ENCODE data around the gene DDRGK1. TPM values are rescaled to one million over a fixed set of nuclear protein-coding genes. Genes with fewer than 3 reads are reported as not detected.

DDRGK1 gene
- 25.9 and 40.1 TPM in 2 replicates for total RNA-seq

DNA sequence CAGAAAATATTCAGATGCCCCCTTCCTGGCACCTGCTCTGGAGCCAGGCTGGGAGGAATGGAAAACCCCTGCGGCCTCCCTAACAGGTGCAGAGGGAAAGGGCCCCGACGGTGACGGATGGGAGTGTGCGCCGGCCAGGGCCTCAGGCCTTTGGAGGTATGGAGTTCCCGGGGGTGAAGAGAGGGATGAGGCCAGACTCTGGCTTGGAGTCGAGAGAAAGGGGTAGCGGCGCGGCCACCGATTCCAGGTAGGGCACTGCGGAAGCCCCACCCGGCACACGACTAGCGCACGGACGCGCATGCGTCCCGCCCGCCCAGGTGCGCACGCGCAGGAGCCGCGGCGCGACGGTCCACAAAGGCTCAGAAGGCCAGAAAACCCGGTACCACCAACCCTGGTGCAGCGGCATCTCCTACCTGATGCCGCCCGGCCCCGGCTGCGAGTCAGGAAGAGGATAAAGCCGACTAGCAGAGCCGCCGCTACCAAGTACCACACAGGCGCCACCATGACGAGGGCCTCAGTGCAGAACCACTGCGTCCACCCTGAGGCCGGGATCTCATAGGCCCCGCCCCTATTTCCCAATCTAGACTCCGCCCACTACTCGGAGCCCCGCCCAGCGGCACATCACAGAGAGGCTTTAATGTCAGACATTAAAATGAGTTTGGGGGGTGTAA lies at the start of gene DDRGK1:
TSS of gene DDRGK1 (minus strand) at position 559 of the 671 bp plus-strand sequence. CDS start at position 504, 55 bp downstream.
- DNase-seq (ENCODE audit: low read depth, low spot score): no peak

DNA sequence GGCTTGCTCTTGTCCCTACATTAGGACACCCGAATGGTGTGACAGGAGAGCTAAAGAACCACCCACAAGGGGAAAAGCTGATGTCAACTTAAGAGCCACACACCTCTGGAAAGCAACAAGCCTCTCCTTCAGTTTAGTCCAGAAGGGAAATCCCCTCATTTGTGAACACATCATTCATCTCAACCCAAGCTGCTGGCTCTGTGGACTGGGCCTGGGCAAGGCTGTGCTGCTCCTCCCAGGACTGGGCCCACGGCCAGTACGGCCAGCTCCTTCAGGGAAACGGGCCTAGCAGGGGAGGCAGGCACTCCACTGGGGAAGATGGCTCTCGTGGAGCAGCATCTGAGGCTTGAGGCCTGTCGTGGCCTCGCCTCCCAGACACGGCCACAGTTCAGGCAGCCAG lies 47.3 kb upstream of the DDRGK1 start:
- no peak for DNase-seq (ENCODE audit: low read depth, low spot score)

DNA sequence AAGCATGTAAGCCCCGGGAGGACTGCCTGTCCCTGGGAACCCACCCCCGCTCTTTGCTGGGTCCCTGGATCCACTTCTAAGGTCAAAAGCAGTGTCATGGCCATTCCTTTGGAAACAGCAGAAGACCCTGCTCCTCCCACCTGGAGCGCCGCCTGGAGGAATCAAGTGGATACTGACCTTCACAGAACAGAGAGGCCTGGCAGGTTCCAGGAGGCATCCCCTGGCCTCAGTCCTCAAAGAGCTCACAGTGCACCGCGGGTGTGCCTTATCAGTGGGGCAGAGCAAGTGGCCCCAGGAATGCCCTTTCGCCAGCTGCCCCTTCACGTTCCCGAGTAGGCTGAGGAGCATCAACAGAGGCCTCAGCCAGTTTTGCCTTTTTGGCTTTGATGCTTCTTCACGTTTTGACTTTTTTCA lies 45.6 kb upstream of the DDRGK1 start:
- DNase-seq (ENCODE audit: low read depth, low spot score): no peak

DNA sequence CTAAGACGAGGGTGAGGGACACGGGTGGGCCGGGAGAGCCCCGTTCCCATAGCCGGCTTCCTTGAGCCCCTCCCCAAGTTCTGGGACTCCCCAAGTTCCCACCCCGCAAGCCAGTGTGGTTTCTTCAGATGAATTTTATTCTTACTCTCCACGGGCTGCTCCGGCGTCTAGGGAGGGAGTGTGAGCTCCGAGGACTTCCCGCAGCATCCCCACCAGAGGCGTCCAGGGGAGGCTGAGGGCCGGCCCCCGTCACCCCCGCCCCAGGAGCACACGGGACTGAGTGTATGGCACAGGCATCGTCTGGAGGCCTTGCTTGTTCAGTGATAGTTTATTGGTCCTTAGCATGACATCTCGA lies 44.5 kb upstream of the DDRGK1 start:
- DNase-seq (ENCODE audit: low read depth, low spot score): no peak

DNA sequence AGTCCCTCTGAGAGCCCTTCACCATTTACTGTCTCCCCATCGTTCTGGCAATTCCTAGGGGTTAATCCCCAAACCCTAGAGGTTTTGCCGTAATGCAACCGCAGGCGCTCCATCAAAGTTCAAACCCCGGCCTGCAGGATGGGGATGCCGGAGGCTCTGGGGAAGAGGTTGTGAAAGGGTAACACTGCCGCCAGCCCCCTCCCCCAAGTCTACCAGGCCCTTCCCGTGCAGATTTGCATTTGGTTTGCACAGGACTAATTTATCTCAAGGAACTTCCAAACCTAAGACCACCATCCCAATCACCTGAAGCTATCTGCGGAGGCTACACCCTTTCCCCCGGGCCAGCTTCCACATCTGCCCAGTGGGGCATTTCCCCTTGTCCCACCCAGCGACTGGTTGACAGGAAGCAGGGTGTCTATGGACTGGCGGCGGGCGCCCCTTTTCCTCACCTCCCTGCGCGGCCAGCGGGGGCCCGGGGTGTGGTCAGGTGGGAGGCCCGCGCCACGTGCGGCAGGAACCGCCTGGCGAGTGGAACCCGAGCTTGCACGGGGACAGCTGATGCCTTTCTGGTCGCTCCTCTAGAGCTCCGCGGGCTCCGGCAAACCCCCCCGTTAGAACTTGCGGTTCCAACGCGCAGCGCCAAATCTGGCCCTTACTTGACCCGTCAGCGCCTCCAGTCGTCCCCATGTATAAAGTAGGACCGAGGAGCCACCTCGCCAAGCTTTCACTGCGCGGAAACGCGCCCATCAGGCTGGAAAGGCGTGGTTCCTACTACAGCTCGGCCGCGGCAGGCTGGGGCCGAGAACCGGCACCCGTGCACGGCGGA lies 43.9 kb upstream of the DDRGK1 start:
- no peak for DNase-seq (ENCODE audit: low read depth, low spot score)

DNA sequence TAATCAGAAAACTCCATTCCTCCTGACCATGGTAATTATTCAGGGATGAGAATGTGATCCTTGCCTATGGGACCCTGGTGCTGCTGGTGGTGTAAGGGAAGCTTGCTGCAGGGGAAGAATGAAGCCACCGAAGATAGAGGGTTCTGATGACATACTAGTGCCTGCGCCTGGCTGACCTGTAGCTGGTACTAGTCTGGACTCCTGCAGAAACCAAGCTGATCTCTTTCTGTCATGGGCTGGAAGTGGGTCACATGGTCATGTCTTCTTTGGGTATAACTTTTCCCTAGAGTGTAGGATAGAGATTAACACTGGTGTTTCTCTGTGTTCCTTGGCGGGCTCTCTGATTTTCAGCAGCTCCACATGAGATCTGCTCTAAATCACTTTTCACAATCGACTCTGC lies 43.2 kb upstream of the DDRGK1 start:
- DNase-seq (ENCODE audit: low read depth, low spot score): no peak

DNA sequence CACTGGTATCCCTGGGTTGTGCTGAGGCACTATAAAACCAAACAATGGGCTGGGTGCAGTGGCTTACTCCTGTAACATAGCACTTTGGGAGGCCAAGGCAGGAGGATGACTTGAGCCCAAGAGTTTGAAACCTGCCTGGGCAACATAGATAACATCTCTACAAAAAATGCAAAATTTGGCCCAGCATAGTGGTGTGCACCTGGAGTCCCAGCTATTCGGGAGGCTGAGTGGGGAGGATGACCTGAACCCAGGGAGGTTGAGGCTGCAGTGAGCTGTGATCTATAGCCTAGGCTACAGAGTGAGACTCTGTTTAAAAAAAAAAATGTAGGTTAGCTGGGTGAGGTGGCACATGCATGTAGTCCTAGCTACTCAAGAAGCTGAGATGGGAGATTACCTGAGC lies 42.2 kb upstream of the DDRGK1 start:
- no peak for DNase-seq (ENCODE audit: low read depth, low spot score)

DNA sequence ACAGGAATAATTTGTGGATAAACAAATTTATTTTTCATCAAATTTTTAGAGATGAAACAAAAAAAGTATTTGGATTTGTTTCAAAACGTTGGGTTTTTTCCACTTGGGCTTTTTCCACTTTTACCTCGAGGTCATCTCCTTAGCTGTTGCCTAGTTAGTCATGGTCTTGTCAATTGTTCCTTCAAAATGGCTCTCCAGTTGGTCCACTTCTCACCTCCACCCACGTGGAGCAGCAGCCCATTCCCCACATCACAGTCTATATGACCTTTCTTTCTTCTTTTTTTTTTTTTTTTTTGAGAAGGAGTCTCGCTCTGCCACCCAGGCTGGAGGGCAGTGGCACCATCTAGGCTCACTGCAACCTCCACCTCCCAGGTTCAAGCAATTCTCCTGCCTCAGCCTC lies 41.2 kb upstream of the DDRGK1 start:
- DNase-seq (ENCODE audit: low read depth, low spot score): no peak

DNA sequence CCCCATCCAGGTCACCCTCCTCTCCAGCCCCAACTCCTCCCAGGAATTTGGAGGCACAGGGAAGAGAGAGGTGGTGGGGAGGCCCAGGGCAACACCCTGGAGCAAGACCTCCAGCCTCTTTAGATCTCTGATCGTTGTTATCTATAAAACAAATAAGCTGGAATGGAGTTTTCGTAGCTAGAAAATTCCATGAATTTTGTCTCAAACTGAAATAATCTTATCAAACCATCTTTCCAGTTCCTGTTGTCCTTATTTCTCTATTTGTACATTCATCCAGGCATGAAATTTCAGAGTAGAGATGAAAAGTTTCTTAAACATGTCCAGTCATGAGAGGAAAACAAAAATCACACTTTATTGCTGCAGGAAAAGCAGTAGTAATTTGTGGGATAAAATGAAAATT lies 40.7 kb upstream of the DDRGK1 start:
- no peak for DNase-seq (ENCODE audit: low read depth, low spot score)

DNA sequence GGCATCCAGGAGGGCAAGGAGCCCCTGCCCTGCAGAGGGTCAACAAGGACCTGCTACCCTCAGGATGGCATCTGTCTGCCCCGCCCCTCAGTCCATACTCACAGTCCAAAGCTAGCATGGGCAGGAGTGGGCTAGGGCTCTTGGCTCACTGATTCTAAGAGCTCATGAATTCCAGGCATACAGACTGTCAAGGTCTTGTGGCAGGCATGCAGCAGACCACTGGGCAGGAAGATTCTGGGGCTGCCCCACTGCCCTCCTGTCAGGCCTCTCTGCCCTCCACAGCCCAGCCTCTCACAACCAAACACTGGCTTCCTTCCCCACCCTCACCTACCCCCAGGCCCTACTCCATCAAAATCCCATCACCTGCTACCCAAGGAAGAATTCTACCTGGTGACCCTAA lies 40.1 kb upstream of the DDRGK1 start:
- DNase-seq (ENCODE audit: low read depth, low spot score): no peak

DNA sequence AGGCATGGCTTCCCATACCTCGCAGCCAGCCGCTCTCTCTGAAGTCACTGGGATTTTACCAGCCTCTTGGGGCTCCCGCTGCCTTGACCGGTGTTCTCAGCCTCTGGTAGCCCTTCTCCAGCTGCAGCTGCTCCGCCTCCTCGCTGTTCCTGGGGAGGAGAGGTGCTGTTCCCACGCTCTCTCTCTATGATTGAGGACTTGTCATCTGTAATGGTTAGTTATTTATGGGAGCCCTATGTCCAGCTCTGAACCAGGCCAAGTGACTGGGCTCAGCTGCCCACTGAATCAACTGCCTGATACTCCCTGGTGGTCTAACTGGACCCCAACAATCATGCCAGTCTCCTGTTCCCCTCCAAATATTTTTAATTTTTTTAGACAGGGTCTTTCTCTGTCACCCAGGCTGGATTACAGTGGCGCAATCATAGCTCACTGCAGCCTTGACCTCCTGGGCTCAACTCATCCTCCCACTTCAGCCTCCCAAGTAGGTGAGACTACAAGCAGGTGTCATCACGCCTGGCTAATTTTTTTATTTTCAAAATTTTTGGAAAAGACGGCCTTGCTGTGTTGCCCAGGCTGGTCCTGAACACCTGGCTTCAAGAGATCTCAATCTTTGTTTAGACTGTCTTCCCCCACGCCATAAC lies 39.4 kb upstream of the DDRGK1 start:
- no peak for DNase-seq (ENCODE audit: low read depth, low spot score)

DNA sequence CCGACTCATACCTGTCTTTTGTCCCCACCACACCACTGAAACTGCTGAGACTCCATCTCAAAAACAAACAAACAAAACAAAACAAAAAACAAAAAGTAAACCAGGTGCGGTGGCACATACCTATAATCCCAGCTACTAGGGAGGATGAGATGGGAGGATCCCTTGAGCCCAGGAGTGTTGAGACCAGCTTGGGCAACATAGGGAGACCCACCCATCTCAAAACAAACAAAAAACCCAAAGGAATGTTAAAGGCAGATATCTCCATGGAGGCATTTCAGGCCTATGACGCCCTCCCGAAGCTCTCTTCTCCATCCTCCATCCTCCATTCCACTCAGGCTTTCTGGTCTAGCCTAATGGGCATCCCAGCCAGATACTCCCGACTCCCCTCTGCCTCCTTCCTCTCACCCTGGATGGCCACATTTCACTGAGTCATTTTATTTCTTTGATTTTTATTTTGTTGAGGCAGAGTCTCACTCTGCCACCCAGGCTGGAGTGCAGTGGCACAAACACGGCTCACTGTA lies 37.8 kb upstream of the DDRGK1 start:
- no peak for DNase-seq (ENCODE audit: low read depth, low spot score)

DNA sequence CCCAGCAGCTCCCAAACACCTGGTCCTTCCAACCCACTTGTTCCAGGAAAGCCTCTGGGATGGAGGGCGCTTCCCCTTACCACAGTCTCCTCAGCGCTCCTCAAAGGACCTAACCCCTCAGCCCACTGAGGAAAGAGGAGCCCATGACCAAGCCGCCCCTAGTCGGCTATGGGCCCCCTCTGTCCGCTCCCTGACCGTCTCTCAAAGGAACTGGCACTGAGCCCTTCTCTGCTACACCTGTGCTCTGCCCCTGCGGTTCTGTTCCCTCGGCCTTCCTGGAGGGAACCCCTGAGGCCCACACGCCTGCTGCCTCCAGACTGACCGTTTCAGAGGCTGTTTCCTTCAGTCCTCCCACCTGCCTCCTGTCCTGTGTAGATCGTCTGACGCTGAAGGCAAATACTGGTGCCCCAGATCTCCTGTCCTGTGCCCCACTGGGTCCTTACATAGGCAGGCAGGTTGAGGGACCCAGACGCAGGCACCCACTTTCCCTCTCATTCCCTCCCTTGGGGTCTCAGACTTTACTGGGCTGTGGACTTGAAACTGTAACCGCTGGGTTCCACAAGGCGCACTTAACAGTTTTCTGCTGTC lies 36.4 kb upstream of the DDRGK1 start:
- no peak for DNase-seq (ENCODE audit: low read depth, low spot score)

DNA sequence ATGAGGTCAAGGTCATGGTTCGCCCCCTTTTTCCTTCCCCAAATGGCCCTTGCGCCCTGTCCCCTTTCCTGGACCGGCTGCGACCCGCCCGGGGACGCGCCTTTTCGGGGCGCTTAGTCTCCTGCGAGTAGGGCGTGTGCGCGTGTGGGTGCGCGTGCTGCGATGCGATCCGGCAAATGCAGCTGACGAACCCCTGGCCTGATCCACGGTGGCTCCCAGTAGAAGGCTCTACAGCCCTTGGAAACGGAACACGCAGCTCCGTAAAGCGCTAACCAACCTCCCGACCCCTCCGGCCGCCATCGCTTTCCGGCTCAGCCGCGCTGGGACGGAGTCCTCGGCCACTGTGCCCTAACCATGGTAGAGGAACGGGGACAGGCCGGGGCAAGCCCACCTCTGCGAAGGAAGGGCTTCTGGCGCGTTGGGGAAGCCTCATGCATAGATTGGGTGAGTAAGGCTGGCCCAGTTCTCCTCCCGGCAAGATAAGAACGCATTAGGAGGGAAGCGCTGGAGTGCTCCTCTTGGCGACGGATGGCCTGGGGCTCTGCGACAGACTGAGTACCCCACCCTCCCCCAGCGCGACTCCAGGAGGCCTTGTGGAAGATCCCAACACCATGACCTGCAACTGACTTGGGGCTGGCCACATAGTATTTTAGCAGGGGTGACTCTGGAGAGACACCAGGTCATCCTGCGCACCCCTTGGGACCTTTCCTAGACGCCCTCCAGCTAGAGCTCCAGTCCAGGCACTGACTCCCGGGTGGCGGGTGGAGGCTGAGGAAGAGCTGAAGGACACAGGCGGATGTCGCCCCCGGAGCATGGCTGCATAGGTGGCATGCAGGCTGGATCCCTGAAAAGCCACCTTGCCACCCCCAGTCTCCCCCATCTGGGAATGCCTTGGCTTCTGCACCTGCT lies 35.6 kb upstream of the DDRGK1 start:
- DNase-seq (ENCODE audit: low read depth, low spot score): no peak

DNA sequence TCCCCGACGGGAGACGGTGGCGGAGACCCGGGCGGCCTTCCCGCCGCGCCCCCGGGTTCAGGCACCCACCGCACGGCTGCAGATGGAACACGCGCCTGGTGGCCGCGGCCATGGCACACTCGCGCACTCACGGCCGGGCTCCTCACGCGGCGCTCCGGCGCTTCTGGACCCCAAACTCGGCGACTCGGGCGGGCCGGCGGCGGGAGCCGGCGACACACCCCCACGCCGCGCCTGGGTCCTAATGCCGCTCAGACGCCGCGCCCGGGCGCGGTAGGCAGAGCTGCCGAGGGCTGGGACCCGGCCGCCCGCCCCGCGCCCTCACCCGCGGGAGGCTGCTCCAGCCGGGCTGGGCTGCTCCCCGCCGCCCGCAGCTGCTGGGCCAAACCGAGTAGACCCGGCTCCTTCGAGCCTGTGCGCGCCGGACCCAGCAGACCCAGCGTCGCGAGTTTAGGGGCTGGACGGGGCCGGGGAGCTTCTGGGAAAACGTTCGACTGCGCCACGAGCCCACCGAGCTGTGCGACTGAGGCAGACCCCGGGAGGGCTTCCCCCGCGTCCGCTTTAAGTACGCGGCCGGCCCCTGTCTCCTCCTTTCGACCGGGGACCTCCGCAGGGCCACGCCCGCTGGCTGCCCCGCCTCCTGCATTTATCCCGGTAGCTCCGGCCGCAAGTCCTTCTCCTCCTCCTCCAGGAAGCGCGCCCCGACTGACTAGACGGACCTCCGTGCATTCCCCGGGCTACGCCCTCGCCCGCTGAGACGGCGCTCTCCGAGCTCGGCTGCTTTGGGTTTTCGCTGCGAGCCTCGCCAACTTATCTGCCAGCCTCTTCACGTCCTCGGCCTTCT lies 34.8 kb upstream of the DDRGK1 start, which contains the start of gene SLC4A11:
TSS of gene SLC4A11 (minus strand) at position 165 of the 841 bp plus-strand sequence. CDS start at position 112, 53 bp downstream.
- DNase-seq (ENCODE audit: low read depth, low spot score): no peak

DNA sequence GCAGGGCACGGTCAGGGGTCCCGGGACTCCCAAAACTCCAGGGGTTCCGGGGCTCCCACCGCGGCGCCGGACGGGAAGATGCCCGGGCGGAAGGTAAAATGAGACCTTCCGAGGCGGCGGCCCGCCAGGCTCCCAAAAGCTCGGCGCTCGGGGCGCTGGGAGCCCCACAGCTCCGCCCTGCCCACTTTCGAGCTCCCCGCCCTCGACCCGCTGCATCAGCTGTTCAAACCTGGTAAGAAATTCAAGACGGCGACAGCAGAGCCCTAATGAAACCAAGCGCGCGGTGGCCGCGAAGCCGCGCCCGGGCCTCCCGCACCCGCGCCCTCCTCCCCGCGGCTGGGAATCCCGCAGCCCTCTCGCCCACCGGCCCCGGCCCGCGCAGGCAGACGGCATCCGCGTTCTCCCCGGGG lies 34.1 kb upstream of the DDRGK1 start:
- DNase-seq (ENCODE audit: low read depth, low spot score): no peak

DNA sequence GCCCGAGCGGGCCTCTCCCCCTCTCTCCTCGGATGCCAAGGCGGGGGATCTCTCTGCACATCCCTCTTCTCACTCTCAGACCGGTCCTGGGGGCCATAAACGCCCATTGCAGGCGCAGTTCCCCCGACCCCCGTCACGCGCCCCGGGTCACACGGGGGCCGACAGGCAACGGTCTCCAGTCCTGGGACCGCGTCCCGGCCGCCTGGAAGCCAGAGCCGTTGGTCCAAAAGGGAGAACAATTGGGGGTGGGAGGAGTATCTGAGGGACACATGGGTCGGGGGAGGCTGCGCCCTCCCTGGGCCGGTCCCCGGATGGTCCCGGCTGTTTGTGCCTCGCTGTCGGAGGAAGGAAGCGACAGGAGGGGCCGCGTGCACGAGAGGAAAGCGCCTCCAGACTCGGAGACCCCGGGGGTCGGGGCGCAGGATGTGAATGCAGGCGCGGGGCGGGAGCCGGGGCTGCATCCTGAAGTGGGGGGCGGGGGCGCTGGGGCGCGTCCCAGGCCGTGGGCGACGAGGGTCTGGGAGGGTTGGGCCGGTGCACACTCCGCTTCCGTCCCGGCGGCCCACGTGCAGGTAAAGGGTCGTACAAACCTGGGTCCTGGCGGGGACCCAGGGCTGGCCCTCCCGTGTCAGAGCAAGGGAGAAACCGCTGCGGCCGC lies 33.6 kb upstream of the DDRGK1 start:
- DNase-seq (ENCODE audit: low read depth, low spot score): no peak

DNA sequence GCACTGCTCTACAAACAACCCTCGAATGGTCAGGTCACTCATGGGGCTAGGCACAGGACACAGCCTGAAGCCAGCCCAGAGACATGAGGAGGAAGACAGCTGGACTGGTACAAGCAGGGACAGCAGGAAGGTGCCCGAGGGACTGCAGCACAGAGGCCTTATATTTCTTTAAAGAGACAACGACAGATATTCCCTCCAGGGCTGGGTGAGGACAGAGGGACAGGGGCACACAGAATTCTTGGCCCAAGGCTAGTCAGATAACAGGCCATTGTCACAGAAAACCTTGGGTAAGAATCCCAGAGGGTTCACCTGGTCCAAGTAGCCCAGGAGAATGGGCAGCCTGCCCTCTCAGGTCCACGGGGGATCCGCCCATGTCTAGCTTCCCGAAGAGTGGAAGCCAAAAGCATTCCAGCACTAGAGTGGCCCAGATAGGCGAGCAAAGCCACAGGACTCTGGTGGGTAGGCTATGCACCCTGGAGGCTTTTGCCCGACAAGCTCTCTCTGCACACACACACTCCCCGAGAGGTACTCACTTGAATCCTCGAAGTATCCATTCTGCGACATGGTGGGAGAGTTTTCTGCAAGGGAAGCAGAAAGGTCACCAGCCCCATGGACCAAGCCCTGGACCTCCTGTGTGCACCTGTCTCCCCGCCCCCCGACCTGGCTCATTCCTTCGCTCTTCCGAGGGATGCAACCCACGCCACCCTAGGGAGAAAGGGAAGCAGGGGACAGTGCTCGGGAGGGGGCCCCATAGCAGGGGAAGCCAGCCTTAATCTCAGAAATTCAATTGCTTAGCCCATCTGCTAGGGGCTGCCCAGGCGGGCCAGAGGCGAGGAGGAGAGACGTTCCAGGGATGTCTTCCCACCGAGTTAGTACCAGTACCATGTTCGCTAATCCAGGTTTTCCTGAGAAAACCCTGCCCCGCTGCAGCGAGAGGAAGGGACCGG lies 32.8 kb upstream of the DDRGK1 start:
- no peak for DNase-seq (ENCODE audit: low read depth, low spot score)

Data from pulmonary artery endothelial cell (primary cell).